ENCODE results near the gene PLPPR1.

PLPPR1 gene

DNA sequence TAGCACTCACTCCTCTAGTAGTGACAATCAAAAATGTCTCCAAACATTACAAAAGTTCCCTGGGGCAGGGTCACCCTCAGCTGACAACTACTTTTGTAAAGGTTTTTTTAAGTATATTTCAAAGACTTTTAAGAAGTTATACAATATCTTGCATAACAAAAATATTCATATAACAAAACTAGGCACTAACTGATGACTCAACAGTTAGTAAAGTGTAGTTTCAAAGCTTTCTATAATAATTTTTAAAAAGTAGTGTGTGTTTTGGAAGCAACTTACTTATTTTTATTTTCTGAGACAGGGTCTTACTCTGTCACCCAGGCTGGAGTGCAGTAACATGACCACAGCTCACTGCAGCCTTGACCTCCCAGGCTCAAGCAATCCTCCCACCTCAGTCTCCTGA, 271.4 kb downstream of the PLPPR1 start:
- CTCF ChIA-PET: interaction anchor here (1.5 kb wide), 1 partner anchor 12 kb away, joined by 4 read pairs; no protein-coding TSS in a partner anchor
- TF ChIP-seq CTCF (IDR thresholded peaks at IDR 0.05; ENCODE audit: insufficient read depth, low read length, missing control alignments): no peak
- POLR2A ChIA-PET: no interaction called here
- DNase-seq (ENCODE audit: low read depth, low spot score): no peak
- H3K4me3 ChIP-seq (ENCODE audit: low read depth, low read length): no peak overlapping the region

GRCh38 chr9:101307051-101307450, 278.5 kb downstream of the PLPPR1 start:
- DNase-seq (ENCODE audit: low read depth, low spot score): no peak
- ChIA-PET CTCF (interaction anchor here (1.0 to 3.4 kb wide), 2 partner anchors 188 to 705 kb away, joined by 3 to 21 read pairs; no protein-coding TSS in a partner anchor), POLR2A (no interaction called here)
- no peak for TF ChIP-seq CTCF (IDR thresholded peaks at IDR 0.05; ENCODE audit: insufficient read depth, low read length, missing control alignments)
- no peak overlapping the region for H3K4me3 ChIP-seq (ENCODE audit: low read depth, low read length)

DNA sequence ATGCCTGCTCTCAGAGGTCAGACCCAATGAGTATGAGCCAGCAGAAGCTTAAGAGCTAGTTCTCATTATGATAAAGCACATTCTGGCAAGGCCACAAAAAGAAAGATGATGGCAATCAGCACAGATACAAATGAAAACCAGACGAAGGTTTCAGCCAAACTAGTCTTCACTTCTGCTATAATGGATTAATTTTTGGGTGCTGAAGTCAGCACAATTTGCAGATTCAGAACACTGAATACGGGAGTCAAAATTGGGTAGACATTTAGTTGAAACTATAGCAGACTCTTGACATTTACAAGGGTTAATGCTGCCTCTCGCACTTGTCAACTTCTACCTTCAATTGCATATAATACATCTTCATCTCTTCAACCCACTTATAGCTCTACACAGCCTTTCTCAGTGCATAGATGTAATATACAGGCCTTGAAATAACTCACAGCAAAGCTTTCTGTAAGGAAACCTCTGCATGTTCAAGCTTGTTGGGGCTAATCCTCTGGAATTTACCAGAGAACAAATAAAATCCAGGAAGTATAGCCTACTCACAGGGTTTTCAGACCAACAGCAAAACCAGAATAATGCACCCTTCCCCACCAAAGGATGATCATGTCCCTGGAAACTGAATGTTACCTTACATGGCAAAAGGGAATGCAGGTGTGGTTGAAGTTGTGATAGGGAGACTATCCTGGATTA, 279.1 kb downstream of the PLPPR1 start:
- CTCF ChIA-PET: interaction anchor here (1.0 to 3.4 kb wide), 2 partner anchors 189 to 706 kb away, joined by 3 to 21 read pairs; no protein-coding TSS in a partner anchor
- DNase-seq (ENCODE audit: low read depth, low spot score): no peak
- POLR2A ChIA-PET: no interaction called here
- H3K4me3 ChIP-seq (ENCODE audit: low read depth, low read length): no peak overlapping the region
- TF ChIP-seq CTCF (IDR thresholded peaks at IDR 0.05; ENCODE audit: insufficient read depth, low read length, missing control alignments): no peak

DNA sequence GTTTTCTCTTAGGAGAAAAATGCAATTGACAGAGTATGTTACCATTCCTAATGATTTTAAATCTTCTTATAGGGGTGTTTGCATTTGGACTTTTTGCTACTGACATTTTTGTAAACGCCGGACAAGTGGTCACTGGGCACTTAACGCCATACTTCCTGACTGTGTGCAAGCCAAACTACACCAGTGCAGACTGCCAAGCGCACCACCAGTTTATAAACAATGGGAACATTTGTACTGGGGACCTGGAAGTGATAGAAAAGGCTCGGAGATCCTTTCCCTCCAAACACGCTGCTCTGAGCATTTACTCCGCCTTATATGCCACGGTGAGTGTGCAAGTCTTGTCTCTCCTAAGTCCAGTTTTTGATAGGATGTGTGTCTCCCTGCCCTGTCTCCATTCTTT, 280.6 kb downstream of the PLPPR1 start:
- POLR2A ChIA-PET: no interaction called here
- CTCF ChIA-PET: interaction anchor here (8.6 kb wide), 1 partner anchor 708 kb away, joined by 215 read pairs; no protein-coding TSS in a partner anchor
- TF ChIP-seq CTCF (IDR thresholded peaks at IDR 0.05; ENCODE audit: insufficient read depth, low read length, missing control alignments): no peak
- no peak overlapping the region for H3K4me3 ChIP-seq (ENCODE audit: low read depth, low read length)
- DNase-seq (ENCODE audit: low read depth, low spot score): no peak

- POLR2A ChIA-PET: no interaction called here
- no peak for DNase-seq (ENCODE audit: low read depth, low spot score)
Measured at GRCh38 chr9:101311191-101311590, 282.7 kb downstream of the PLPPR1 start.

More at GRCh38 chr9:101311191-101311590, 282.7 kb downstream of the PLPPR1 start:
- no peak for TF ChIP-seq CTCF (IDR thresholded peaks at IDR 0.05; ENCODE audit: insufficient read depth, low read length, missing control alignments)
- H3K4me3 ChIP-seq (ENCODE audit: low read depth, low read length): no peak overlapping the region
- CTCF ChIA-PET: interaction anchor here (0.8 to 8.6 kb wide), 20 partner anchors 9 to 714 kb away, joined by 3 to 215 read pairs (median 5); partner anchors contain the start of gene RNF20

Measured in AG04449 (cell line).